GM19193 (cell line): ENCODE results near the gene GART.

ENCODE experiments used
- POLR2A ChIP-seq: IDR thresholded peaks from 4 replicates; pipeline ENCODE4 v1.6.1; 2011; ENCODE audit not compliant: insufficient read depth, insufficient read length; ENCODE audit errors: extremely low read depth

GART gene

GRCh38 chr21:33558777-33559421 lies 17.0 kb upstream of the GART start:
- no peak for TF ChIP-seq POLR2A

GRCh38 chr21:33557447-33557846 lies 15.5 kb upstream of the GART start:
- no peak for TF ChIP-seq POLR2A

DNA sequence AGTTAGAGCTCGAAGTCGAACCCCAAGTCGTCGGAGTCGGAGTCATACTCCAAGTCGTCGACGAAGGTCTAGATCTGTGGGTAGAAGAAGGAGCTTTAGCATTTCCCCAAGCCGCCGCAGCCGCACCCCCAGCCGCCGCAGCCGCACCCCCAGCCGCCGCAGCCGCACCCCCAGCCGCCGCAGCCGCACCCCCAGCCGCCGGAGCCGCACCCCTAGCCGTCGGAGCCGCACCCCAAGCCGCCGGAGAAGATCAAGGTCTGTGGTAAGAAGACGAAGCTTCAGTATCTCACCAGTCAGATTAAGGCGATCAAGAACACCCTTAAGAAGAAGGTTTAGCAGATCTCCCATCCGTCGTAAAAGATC lies 13.0 kb upstream of the GART start:
- TF ChIP-seq POLR2A: no peak

- TF ChIP-seq POLR2A: no peak
Observed at GRCh38 chr21:33554236-33554981, 12.5 kb upstream of the GART start.

DNA sequence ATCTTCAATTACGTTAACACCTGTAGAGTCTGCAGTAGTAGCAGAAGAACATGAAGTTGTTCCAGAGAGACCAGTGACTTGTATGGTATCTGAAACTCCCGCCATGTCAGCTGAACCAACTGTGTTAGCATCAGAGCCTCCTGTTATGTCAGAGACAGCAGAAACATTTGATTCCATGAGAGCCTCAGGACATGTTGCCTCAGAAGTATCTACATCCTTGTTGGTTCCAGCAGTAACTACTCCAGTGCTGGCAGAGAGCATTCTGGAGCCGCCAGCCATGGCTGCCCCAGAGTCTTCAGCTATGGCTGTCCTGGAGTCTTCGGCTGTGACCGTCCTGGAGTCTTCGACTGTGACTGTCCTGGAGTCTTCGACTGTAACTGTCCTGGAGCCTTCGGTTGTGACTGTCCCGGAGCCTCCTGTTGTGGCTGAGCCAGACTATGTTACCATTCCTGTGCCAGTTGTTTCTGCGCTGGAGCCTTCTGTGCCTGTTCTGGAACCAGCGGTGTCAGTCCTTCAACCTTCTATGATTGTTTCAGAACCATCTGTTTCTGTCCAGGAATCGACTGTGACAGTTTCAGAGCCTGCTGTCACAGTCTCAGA lies 11.2 kb upstream of the GART start:
- TF ChIP-seq POLR2A: peak; percentile 7

DNA sequence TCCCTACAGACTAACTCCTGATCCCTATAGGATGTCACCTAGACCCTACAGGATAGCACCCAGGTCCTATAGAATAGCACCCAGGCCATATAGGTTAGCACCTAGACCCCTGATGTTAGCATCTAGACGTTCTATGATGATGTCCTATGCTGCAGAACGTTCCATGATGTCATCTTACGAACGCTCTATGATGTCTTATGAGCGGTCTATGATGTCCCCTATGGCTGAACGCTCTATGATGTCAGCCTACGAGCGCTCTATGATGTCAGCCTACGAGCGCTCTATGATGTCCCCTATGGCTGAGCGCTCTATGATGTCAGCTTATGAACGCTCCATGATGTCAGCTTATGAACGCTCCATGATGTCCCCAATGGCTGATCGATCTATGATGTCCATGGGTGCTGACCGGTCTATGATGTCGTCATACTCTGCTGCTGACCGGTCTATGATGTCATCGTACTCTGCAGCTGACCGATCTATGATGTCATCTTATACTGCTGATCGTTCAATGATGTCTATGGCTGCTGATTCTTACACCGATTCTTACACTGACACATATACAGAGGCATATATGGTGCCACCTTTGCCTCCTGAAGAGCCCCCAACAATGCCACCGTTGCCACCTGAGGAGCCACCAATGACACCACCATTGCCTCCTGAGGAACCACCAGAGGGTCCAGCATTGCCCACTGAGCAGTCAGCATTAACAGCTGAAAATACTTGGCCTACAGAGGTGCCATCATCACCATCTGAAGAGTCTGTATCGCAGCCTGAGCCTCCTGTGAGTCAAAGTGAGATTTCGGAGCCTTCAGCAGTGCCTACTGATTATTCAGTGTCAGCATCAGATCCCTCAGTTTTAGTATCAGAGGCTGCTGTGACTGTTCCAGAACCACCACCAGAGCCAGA lies 10.4 kb upstream of the GART start:
- TF ChIP-seq POLR2A: peak; percentile 15

DNA sequence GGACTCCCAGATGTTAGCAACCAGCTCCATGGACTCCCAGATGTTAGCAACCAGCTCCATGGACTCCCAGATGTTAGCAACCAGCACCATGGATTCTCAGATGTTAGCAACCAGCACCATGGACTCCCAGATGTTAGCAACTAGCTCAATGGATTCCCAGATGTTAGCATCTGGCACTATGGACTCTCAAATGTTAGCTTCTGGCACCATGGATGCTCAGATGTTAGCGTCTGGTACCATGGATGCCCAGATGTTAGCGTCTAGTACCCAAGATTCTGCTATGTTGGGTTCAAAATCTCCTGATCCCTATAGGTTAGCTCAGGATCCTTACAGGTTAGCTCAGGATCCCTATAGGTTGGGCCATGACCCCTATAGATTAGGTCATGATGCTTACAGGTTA lies 9.7 kb upstream of the GART start:
- no peak for TF ChIP-seq POLR2A

GRCh38 chr21:33550772-33551660 lies 9.1 kb upstream of the GART start:
- TF ChIP-seq POLR2A: no peak

- no peak for TF ChIP-seq POLR2A
Observed at GRCh38 chr21:33549848-33550771, 8.2 kb upstream of the GART start.

DNA sequence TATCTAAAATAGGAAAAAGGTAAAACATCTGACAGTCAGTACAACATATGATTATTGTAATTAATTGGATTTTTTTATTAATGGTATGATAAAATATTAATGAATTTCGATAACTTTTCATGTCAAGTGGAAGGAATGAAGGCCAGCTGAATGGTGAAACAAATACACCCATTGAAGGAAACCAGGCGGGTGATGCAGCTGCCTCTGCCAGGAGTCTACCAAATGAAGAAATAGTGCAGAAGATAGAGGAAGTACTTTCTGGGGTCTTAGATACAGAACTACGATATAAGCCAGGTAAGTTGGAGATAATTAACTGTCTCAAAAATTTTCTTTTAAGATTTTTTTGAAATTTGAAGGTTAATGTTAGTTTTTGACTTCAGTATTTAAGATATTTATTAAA lies 4.2 kb upstream of the GART start:
- no peak for TF ChIP-seq POLR2A

- TF ChIP-seq POLR2A: no peak
Observed at GRCh38 chr21:33544451-33545195, 2.7 kb upstream of the GART start.

GRCh38 chr21:33543505-33544129 lies 1.7 kb upstream of the GART start:
- TF ChIP-seq POLR2A: no peak

DNA sequence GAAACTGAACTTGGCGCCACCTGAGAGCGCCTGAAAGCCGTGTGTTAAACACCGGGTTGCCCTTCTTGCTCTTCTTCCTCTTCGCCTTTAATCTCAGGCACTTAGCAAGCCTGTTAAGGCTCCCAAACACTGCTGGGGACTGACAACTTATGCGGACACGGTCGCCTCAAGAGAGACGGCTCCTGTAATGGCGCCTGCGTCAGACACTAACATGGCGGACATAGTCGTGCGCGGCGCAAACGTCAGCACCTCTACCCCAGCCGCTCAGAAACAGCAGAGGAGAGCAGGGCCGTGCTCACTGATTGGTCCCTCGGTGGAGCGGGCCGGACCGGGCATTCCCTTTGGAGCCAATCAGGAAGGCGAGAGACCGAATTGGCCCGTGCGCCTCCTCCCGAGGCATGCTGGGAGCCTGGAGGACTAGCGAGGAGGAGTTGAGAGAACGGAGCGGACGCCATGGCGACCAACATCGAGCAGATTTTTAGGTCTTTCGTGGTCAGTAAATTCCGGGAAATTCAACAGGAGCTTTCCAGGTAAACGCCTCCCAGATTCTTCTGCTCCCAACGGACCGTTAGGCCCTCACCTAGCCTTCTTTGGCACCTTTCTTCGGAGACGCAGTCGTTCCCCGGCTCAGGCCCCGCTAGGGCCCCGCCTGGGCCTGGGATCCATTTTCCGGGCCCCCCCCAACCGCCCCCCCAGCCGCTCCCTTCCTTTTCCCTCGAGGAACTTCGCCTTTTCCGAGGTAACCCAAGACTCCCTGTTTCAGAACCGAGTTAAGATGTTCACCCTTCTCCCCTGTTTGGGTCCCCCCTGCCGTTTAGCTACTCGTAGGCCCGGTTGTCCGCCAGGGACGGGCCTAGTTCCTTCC lies 955 bp upstream of the GART start, which contains the start of gene SON:
Gene SON (plus strand): TSS at position 399 of the 865 bp plus-strand sequence. CDS start 55 bp downstream, at position 454.
- TF ChIP-seq POLR2A: peak; percentile 85
